A673 (cell line): ENCODE results near the gene GET4. TPM values are rescaled to one million over a fixed set of nuclear protein-coding genes. Genes with fewer than 3 reads are reported as not detected.

Source experiments
- BruUV-seq: library from RNA; stranded (reverse); fragments of 400-500 nt; replicated peaks from 2 replicates; lab custom pipeline; 2021; lab: Mats Ljungman, UMichigan
- CTCF ChIA-PET: fragments of 300-600 bp; sonication (Branson Sonifier 250); formaldehyde crosslinking; loops from one replicate; lab custom pipeline; 2022; ENCODE audit warnings: antibody characterized with exemption; lab: Charles Lee
- POLR2A ChIA-PET: fragments of 300-600 bp; sonication (Branson Sonifier 250); formaldehyde crosslinking; loops from one replicate; lab custom pipeline; 2022; ENCODE audit warnings: antibody characterized with exemption; ENCODE audit not compliant: low non-redundant PET; lab: Charles Lee
- DNase-seq: peaks from one replicate; pipeline ENCODE4 v3.0.0-alpha.2; 2015; ENCODE audit warnings: low spot score
- H3K27ac ChIP-seq: fragments of 200-600 bp; sonication (generic); 2 replicates; pipeline ENCODE4 v1.5.1; 2016; ENCODE audit warnings: mixed run types, low read depth, mild to moderate bottlenecking, mixed read lengths, antibody characterized with exemption, low read length; ENCODE audit not compliant: poor library complexity, severe bottlenecking
- H3K27me3 ChIP-seq: fragments of 200-600 bp; sonication (generic); replicated peaks from 2 replicates; pipeline ENCODE4 v1.6.1; 2017; ENCODE audit warnings: mixed run types, low read depth, mild to moderate bottlenecking, mixed read lengths, antibody characterized with exemption, low read length; ENCODE audit not compliant: insufficient read depth, poor library complexity
- H3K36me3 ChIP-seq: fragments of 200-600 bp; sonication (generic); 2 replicates; pipeline ENCODE4 v1.6.1; 2016; ENCODE audit warnings: mixed run types, mild to moderate bottlenecking, mixed read lengths, antibody characterized with exemption, low read length; ENCODE audit not compliant: insufficient read depth, poor library complexity, severe bottlenecking
- H3K4me1 ChIP-seq: fragments of 200-600 bp; sonication (generic); 2 replicates; pipeline ENCODE4 v1.6.1; 2017; ENCODE audit warnings: mixed run types, mild to moderate bottlenecking, mixed read lengths, antibody characterized with exemption, low read length; ENCODE audit not compliant: insufficient read depth, poor library complexity, severe bottlenecking
- H3K4me3 ChIP-seq: fragments of 200-600 bp; sonication (generic); 2 replicates; pipeline ENCODE4 v1.5.1; 2016; ENCODE audit warnings: low read depth, mixed run types, mild to moderate bottlenecking, mixed read lengths, low read length; ENCODE audit not compliant: poor library complexity, severe bottlenecking
- H3K9me3 ChIP-seq: fragments of 200-600 bp; sonication (generic); 2 replicates; pipeline ENCODE4 v1.6.1; 2016; ENCODE audit warnings: mixed run types, low read depth, mild to moderate bottlenecking, mixed read lengths, antibody characterized with exemption, low read length; ENCODE audit not compliant: poor library complexity, severe bottlenecking
- CTCF ChIP-seq: fragments of 300-800, 200-600 bp; sonication (generic); conservative IDR thresholded peaks from 2 replicates; pipeline ENCODE4 v1.5.1; 2017; ENCODE audit warnings: low read depth, mild to moderate bottlenecking, antibody characterized with exemption, low read length, moderate library complexity, mixed read lengths
- EZH2 ChIP-seq: fragments of 200-600 bp; sonication (generic); IDR thresholded peaks from 2 replicates; pipeline ENCODE4 v1.6.1; 2017; ENCODE audit warnings: borderline replicate concordance, low read depth, mild to moderate bottlenecking, mixed read lengths, antibody characterized with exemption, low read length; ENCODE audit not compliant: poor library complexity, severe bottlenecking
- intact Hi-C: fragments of 100-400 bp; cut with micrococcal nuclease; formaldehyde crosslinking; loops from one replicate; pipeline ENCODE4 v1.10.0; 2022; ENCODE audit not compliant: unreplicated experiment
- total RNA-seq: library from RNA; stranded (reverse); gene quantifications from 2 replicates; pipeline ENCODE4 v1.2.3, GENCODE V29; 2021

GET4 gene
- total RNA-seq, 1 experiment from 2014 or later = 49.7 TPM

- H3K36me3 ChIP-seq = peaks cover 33% of the 10 kb centered on the region
- CTCF ChIA-PET = no interaction called here
These were observed 14.5 kb downstream of the GET4 start for GRCh38 chr7:890868-891267.

GRCh38 chr7:891291-891690 is 14.9 kb downstream of the GET4 start:
- DNase-seq = no peak
- Histone ChIP-seq H3K4me3 (no peak overlapping the region), H3K4me1 (no peaks in the 10 kb centered on the region), H3K27me3 (no peaks in the 10 kb centered on the region), H3K9me3 (no peaks in the 10 kb centered on the region), H3K27ac (no peak overlapping the region), H3K36me3 (peaks cover 35% of the 10 kb centered on the region)
- no peak for TF ChIP-seq CTCF
- no peak for TF ChIP-seq EZH2
- ChIA-PET POLR2A (no interaction called here), CTCF (no interaction called here)
- no TSS peak for BruUV-seq
- intact Hi-C loops = no loop called here

More at GRCh38 chr7:890868-891267, 14.5 kb downstream of the GET4 start:
- no TSS peak for BruUV-seq
- H3K27ac ChIP-seq = no peak overlapping the region
- DNase-seq = no peak
- H3K4me3 ChIP-seq = no peak overlapping the region
- TF ChIP-seq EZH2 (no peak), CTCF (no peak)
- intact Hi-C loops = no loop called here
- H3K4me1 ChIP-seq = no peaks in the 10 kb centered on the region
- H3K27me3 ChIP-seq = no peaks in the 10 kb centered on the region
- no peaks in the 10 kb centered on the region for H3K9me3 ChIP-seq
- POLR2A ChIA-PET = no interaction called here

- no peaks in the 10 kb centered on the region for H3K27me3 ChIP-seq
- no peak overlapping the region for H3K4me3 ChIP-seq
- TF ChIP-seq EZH2 (no peak), CTCF (no peak)
- no peaks in the 10 kb centered on the region for H3K9me3 ChIP-seq
- H3K27ac ChIP-seq = no peak overlapping the region
- no peaks in the 10 kb centered on the region for H3K4me1 ChIP-seq
- ChIA-PET CTCF (no interaction called here), POLR2A (no interaction called here)
- peaks cover 37% of the 10 kb centered on the region for H3K36me3 ChIP-seq
- BruUV-seq = no TSS peak
- intact Hi-C loops = no loop called here
- no peak for DNase-seq
These were observed 15.5 kb downstream of the GET4 start for GRCh38 chr7:891805-892204.
